Activated T-cell treated with anti-CD3 and anti-CD28 coated beads for 1 hour (primary cell): ENCODE results near the gene AMT.

Experiments used
- DNase-seq: peaks from one replicate; pipeline ENCODE4 v3.0.0-alpha.2; 2020; ENCODE audit warnings: low read depth

The AMT gene

GRCh38 chr3:49388289-49388820 lies 33.9 kb downstream of the AMT start:
- DNase-seq = no peak

DNA sequence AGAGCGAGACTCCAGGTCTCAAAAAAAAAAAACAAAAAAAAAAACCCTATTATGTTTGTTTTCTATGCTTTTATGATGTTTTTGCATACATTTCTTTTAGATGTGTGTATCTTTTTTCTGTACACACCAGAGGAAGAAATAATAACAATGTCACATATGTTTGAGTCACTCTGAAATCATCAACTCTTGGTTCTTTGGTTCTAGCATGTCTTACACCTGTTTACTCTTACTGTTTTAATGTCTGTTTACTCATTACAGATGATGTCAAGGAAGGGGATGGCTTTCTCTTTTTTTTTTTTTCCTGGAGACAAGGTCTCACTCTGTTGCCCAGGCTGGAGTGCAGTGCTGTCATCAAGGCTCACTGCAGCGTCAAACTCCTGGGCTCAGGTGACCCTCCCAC lies 34.6 kb downstream of the AMT start:
- no peak for DNase-seq

GRCh38 chr3:49386056-49386756 lies 36.1 kb downstream of the AMT start:
- no peak for DNase-seq

GRCh38 chr3:49385617-49386016 lies 36.7 kb downstream of the AMT start:
- DNase-seq = no peak

DNA sequence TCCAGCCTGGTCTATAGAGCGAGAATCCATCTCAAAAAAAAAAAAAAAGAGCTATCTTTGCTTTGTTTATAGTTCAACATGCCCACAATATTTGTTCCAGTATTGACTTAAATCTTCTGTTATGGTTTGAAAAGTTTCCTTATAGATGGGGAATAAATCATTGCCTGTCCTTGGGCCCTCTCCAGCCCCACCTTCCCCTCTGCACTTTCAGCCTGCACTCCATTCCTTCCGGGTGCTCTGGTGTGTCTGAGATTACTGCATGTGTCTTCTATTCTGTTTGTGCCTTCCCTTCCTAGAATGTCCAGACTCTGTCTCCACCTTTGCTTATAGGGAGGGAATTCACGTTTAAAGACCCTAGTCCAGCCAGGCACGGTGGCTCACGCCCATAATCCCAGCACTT lies 38.9 kb downstream of the AMT start:
- no peak for DNase-seq

DNA sequence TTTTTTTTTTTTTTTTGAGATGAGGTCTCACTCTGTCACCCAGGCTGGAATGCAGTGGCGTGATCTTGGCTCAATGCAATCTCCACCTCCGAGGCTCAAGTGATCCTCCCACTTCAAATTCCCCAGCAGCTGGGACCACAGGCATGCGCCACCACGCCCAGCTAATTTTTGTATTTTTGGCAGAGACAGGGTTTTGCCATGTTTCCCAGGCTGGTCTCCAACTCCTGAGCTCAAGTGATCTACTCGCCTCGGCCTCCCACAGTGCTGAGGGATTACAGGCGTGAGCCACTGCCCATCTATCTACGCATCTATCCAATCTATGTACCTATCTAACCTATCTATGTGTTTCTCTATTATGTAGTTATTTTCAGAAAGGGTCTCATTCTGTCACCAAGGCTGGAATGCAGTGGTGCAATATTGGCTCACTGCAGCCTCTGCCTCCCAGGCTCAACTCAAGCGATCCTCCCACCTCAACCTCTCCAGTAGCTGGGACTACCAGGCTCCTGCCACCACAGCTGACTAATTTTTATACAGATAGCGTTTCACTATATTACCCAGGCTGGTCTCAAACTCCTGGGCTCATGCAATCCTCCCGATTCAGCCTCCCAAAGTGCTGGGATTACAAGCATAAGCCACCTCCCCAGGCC lies 43.9 kb downstream of the AMT start:
- no peak for DNase-seq

DNA sequence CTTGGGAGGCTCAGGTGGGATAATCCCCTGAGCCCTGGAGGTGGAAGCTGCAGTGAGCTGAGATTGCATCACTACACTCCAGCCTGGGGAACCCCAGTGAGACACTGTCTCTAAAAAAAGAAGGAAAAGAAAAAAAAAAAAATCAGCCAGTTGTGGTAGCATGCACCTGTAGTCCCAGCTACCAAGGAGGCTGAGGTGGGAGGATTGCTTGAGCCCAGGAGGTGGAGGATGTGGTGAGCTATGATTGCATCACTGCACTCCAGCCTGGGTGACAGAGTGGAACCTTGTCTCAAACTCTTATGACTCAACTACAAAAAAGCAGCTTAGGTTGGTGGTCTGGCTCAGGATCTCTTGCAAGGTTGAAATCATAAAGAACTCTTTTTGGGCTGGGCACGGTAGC lies 44.8 kb downstream of the AMT start:
- DNase-seq = no peak

DNA sequence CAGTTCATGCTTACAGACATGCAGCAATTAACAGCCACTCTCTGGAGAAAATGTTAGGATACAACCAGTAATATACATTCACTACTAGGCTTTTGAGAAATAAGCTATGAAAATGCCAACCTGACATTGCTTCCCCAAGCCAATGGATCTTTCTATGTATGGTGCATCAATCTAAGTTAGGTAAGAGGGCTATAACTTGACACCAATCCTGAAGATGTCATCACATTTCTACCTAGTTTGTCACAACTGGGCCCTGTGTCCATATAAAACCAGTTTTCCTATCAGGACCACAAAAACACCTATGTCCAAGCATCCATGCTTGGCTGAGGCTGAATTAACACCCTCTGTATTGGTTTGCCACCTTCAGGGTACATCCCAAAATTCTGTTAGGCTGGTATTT lies 50.3 kb downstream of the AMT start:
- DNase-seq = no peak

- no peak for DNase-seq
Observed at GRCh38 chr3:49370585-49371290, 51.5 kb downstream of the AMT start.
